ENCODE data around the gene KRTAP13-3.

KRTAP13-3 gene, protein sequence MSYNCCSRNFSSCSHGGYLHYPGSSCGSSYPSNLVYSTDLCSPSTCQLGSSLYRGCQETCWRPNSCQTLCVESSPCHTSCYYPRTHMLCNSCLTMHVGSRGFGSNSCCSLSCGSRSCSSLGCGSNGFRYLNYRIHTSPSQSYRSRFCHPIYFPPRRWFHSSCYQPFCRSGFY

GRCh38 chr21:30425826-30426225, at the start of gene KRTAP13-3:
Gene KRTAP13-3 (minus strand): TSS chr21:30425926. CDS start chr21:30425912, 14 bp downstream.
- DNase-seq: no peak

- no peak for DNase-seq
Measured at GRCh38 chr21:30468900-30469714, 43.4 kb upstream of the KRTAP13-3 start.

DNA sequence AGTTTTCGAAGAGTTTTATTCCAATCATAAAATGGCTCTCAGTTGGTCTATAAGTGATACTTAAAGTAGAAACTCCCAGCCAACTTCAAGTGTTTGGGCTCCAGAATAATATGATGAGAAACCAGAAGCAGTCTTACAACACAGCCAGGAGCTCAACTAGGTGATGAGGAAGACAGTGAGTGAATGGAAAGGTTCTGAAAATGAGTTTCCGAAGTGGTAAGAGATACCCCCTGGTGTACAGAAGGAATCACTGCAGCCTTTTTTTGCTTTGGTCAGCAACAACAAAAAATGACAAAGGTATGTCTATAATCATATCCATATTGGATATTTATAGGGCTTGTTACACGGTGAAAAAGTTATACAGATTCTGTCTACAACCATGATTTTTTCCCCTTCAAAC, 38.0 kb upstream of the KRTAP13-3 start:
- no peak for DNase-seq

- DNase-seq: no peak
Measured at GRCh38 chr21:30448514-30448913, 22.8 kb upstream of the KRTAP13-3 start.

DNA sequence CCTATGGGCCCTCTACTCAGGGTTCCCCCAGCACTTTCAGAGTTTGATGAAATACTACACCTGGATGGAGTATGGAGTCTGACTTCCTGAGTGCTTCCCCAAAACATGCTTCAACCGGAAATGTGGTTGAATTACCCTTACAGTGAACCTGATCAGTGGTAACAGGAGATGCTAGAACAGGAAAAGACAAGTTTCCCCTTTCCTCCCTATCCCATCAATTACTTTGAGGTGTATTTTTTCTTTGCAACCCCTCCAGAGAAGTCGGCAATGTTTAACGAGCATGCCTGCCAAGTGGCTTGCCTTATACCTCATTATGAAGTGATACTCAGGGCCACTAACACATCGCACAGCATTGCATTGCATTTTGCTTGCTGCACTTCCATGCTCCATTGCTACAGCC, 21.3 kb upstream of the KRTAP13-3 start:
- DNase-seq: no peak

DNA sequence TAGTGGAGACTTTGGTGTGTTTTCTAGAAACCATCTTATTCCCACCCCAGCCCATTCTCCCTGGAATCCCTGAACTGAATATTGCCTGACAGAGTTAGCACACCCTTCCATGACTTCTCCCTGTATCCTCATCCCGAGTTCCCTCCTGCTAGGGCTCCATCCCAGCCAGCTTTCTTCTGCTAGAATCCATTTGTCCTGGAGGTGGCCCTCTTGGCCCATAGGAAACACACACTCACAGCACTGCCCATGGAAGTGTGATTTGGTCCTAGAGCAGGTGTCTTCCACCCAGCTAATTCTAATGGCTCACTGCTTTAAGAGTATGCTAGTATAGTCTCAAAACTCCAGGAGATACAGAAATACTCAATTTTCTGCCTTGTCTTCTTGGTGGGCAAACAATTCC, 18.5 kb upstream of the KRTAP13-3 start:
- no peak for DNase-seq

DNA sequence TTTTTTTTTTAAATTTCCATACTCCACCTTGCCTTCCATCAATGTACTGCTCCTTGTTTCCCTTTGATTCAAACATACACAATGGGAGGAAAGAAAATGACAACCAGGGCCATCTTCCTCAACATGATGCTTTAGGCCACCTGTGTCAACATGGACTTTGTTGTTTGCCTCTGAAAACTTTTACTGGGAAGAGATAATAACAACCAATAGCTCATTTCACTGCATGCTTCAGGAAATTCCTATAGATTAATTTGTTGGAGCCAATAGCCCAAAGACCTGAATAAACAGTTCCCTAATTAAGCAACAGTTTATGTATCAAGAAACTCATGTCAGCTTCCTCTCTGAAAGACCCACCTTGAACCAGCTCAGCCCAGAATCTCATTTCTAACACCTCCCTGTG, 17.5 kb upstream of the KRTAP13-3 start:
- no peak for DNase-seq

DNA sequence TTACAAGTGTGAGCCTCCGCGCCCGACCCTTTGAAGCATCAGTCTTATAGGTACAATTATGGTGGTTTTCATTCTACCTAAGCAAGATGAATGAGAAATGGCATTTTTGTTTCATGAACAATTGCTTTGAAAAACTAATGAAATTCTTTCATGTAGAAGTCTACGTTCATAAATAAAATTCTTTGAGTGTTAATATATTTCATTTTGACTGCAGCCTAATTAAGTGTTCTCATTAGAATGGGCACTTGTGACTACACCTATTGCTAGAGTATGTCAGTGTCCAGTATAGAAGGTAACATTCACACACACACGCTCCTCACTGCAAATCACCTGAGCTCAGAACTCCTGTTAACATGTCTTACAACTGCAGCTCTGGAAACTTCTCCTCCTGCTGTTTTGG, 14.2 kb upstream of the KRTAP13-3 start, which contains the start of gene KRTAP15-1:
KRTAP15-1 (plus strand) TSS at position 301 of the 400 bp plus-strand sequence; CDS start at position 354, 53 bp downstream.
- no peak for DNase-seq

- DNase-seq: no peak
Measured at GRCh38 chr21:30437010-30437565, 11.4 kb upstream of the KRTAP13-3 start.

DNA sequence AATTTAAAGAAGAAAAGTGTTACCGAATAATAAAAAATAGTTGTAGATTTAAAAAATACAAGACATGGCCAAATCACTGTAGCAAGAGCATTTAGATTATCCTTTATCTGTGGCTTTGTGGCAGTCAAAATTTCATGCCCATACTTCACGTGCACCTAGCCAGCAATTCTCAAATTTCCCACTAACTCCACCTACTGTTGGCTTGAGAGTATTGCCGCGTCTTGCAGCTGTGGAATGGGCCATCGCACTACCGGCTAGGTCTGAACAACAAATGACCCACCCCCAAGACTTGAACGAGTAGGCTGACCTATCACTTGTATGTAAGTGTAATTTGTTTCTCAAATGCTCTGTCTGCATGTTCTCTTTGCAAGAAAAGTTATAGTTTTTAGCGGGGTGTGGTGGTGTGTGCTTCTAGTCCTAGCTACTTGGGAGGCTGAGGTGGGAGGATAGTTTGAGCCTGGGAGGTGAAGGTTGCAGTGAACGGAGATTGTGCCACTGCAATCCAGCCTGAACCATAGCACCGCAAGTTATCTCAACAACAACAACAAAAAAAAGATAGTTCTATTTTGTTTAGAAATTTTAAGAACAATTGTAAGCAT, 8.4 kb upstream of the KRTAP13-3 start:
- peak; percentile 24 for DNase-seq

DNA sequence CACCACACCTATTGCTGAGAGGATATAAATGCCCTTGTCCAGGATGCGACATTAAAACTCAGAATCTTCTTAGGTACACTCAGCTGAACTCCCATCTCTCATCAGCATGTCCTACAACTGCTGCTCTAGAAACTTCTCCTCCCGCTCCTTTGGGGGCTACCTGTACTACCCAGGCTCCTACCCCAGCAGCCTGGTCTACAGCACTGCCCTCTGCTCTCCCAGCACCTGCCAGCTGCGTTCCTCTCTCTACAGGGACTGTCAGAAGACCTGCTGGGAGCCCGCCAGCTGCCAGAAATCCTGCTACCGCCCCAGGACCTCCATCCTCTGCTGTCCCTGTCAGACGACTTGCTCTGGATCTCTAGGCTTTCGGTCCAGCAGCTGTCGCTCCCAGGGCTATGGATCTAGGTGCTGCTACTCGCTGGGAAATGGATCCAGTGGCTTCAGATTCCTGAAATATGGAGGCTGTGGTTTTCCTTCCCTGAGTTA, 4.5 kb upstream of the KRTAP13-3 start, which contains the start of gene KRTAP13-4:
KRTAP13-4 (plus strand) TSS at position 51 of the 486 bp plus-strand sequence; CDS start at position 107, 56 bp downstream.
- DNase-seq: no peak

DNA sequence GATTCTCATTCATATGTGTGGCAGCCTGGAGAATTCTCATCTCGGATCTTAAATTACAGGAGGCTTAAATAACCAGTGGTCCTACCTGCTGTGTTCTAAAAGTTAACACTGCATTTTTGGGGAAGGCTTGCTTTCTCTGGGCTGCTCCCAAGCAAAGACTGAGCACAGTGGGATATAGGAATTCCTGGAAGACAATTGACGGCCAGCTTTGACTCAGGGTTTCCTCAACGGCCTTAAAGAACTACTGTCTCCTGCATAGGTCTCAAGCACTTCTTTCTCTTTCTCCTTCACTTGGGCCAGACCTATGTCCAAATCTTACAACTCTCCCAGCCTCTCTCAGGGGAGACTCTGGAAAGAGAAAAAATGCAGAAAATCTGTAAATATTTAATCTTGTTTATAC, 1.0 kb upstream of the KRTAP13-3 start:
- DNase-seq: no peak

DNA sequence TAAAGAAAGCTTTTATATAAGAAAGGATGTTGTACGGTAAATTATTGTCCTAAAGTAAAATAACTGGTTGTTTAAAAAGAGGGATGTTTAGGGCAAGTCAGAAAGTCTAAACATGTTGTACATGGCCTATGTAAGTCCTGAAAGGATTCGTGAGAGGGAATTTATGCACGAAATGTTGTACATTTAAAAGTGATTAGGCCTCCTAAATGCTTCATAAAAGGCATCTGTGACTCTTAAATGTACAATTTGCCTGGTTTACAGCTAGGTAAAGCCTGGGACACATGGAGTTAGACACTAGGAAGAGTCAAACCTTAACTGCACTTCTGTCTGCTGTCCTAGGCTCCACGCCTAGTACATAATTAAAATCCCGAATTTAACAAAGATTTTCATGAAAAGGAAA, 9.7 kb downstream of the KRTAP13-3 start:
- DNase-seq: no peak

DNA sequence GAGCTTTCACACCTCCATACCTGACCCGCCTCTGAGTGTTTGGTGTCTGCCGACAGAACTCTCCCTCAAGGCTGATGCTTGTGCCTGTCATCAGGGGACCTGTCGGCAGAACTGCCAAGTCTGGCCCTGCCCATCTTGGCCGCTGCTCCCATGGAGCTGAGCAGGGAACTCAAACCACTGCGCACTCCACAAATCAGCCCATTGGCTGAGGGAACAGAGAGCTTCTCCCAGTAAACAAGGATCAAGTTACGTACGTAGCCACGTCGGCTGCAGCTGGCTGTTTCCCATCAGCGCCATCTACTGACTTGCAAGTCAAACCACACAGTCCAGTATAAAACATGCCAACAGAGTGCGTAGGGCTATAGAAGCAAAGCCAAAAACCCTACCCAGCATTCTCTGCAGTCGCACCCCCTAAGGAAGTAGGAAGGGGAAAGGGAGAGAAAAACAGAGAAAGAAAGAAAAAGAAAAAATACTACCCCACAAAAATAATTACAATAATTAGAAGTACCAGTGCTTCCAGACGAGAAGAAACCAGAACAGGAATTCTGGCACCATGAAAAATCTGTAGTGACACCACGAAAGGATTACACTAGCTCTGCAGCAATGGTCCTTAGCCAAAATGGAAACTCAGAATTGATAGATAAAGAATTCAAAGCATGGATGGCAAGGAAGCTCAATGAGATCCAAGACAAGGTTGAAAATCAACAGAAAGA, 16.8 kb downstream of the KRTAP13-3 start:
- DNase-seq: peak; percentile 8

- DNase-seq: no peak
Measured at GRCh38 chr21:30395731-30396130, 30.0 kb downstream of the KRTAP13-3 start, which contains the start of gene KRTAP13-1. Gene KRTAP13-1 (plus strand): TSS chr21:30396031. CDS start chr21:30396087, 56 bp downstream.

- DNase-seq: no peak
Measured at GRCh38 chr21:30391492-30392025, 34.2 kb downstream of the KRTAP13-3 start.

DNA sequence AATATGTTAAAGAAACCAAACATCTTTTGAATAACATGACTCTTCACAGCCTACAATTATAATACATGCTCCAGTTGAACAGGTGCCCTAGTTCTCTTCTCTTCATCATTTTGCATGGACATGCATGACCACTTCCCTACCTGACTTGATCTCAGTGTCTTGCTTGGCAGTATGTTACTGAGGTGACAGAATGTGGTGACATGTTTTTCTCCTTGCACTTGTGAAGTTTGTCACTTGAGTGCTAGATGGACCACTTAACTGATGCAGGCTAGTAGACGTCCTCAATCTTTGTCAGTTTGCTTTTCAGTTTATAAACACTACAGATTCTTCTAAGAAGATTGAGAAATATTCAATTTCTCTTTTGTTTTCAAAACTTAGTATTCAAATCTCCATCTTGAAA, 43.5 kb downstream of the KRTAP13-3 start:
- no peak for DNase-seq

Data from stimulated activated CD4-positive, alpha-beta T cell treated with anti-CD3 and anti-CD28 coated beads, Interleukin-15, amount 100 ng/mL, for 24 hours (primary cell).